Measurements from ENCODE around the gene RAB17.
A peak's percentile ranks its signal among the peaks of the same experiment; 100 is the strongest.

The RAB17 gene

DNA sequence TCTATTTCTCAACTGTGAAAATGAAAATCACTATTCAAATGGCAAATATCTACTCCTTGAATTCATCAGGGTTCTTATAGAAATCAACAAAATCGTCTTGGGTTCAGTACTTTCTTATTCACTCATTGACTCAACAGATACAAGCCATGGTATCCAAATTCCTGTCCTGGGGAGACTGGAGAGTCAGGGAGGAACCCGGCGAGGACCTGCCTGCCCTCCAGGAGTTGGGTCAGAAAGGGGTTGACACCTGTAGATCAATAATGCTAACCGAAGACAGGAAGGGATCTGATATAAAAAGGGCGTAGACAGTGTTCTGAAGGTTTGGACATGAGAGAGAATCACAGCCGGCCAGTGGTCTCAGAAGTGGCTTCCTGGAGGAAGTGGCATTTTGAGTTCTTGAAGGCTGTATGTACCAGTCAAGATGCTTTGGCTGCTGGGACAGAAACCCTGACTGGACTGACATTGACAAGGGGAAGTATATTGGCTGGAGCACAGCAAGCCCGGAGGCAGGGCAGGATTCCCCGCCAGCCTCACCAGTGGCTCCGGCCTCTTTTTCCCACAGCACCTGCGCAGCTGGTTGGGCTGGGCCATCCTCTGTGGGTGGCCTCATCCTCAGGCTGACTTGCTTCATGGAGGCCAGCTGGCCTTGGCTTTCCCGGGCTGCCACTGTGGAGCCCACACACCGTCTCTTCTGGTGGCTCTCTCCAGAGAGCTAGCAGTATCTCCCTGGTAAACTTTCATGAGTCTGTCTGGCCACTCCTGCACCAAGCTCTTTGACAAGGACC lies 39.9 kb upstream of the RAB17 start:
- DNase-seq (ENCODE audit: low read depth, low spot score): no peak
- H3K4me3 ChIP-seq (ENCODE audit: low read length): no peak overlapping the region

DNA sequence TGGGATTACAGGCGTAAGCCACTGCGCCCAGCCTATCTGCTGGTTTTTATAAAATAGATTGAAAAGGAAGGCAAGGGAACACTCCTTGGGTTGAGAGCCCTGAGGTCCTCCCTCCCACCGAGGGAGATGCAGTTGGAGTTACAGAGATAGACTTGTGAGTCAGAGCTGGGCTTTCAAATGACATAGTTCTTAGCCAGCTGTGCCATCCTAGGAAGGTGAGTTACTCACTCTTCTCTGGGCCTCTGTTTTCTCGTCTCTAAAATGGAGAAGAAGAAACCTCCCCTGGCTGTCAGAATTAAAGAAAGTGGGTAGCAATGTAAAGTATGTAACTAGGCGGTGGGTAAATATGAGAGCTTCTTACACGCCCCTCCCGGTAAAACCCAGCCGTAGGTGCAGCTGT lies 39.2 kb upstream of the RAB17 start:
- no peak overlapping the region for H3K4me3 ChIP-seq (ENCODE audit: low read length)
- peaks cover 3% of the 10 kb centered on the region for H3K4me1 ChIP-seq (ENCODE audit: control insufficient read depth, insufficient read depth, low read length)
- no CpG with 5 or more reads among the region's 8 CpGs for WGBS (ENCODE audit: insufficient coverage, insufficient read length)
- H3K27me3 ChIP-seq (ENCODE audit: control insufficient read depth, insufficient read depth, low read length): peaks cover 14% of the 10 kb centered on the region; the same call in 1 of the 2 replicates
- no peak overlapping the region for H3K27ac ChIP-seq (ENCODE audit: low read length)
- no peaks in the 10 kb centered on the region for H3K36me3 ChIP-seq (ENCODE audit: control insufficient read depth, insufficient read depth, low read length)
- no peak for DNase-seq (ENCODE audit: low read depth, low spot score)
- no peaks in the 10 kb centered on the region for H3K9me3 ChIP-seq (ENCODE audit: control insufficient read depth, insufficient read depth, low read length)

More for the DNA sequence above, 39.9 kb upstream of the RAB17 start:
- no CpG with 5 or more reads among the region's 12 CpGs for whole genome bisulfite sequencing (ENCODE audit: insufficient coverage, insufficient read length)
- no peaks in the 10 kb centered on the region for H3K9me3 ChIP-seq (ENCODE audit: control insufficient read depth, insufficient read depth, low read length)
- H3K36me3 ChIP-seq (ENCODE audit: control insufficient read depth, insufficient read depth, low read length): no peaks in the 10 kb centered on the region
- peaks cover 3% of the 10 kb centered on the region for H3K4me1 ChIP-seq (ENCODE audit: control insufficient read depth, insufficient read depth, low read length)
- H3K27ac ChIP-seq (ENCODE audit: low read length): no peak overlapping the region
- H3K27me3 ChIP-seq (ENCODE audit: control insufficient read depth, insufficient read depth, low read length): peaks cover 14% of the 10 kb centered on the region; the same call in 1 of the 2 replicates

DNA sequence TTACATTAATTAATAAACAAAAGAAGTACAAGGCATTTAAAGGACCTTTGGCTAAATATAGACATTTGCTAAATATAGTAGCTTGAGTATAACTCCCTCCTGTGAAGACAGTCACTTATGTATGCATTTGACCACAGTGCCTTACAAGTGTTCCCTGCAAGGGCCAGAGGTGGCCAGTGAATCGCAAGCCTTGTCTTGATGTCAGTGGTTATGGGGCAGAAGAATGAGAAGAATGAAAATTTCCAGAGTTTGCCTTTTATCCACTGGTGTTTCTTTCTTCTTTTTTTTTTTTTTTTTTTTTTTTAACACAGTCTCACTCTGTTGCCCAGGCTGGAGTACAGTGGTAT lies 38.6 kb upstream of the RAB17 start:
- WGBS (ENCODE audit: insufficient coverage, insufficient read length): no CpG with 5 or more reads among the region's 1 CpG
- Histone ChIP-seq H3K4me3 (ENCODE audit: low read length) (no peak overlapping the region), H3K4me1 (ENCODE audit: control insufficient read depth, insufficient read depth, low read length) (peaks cover 3% of the 10 kb centered on the region)

DNA sequence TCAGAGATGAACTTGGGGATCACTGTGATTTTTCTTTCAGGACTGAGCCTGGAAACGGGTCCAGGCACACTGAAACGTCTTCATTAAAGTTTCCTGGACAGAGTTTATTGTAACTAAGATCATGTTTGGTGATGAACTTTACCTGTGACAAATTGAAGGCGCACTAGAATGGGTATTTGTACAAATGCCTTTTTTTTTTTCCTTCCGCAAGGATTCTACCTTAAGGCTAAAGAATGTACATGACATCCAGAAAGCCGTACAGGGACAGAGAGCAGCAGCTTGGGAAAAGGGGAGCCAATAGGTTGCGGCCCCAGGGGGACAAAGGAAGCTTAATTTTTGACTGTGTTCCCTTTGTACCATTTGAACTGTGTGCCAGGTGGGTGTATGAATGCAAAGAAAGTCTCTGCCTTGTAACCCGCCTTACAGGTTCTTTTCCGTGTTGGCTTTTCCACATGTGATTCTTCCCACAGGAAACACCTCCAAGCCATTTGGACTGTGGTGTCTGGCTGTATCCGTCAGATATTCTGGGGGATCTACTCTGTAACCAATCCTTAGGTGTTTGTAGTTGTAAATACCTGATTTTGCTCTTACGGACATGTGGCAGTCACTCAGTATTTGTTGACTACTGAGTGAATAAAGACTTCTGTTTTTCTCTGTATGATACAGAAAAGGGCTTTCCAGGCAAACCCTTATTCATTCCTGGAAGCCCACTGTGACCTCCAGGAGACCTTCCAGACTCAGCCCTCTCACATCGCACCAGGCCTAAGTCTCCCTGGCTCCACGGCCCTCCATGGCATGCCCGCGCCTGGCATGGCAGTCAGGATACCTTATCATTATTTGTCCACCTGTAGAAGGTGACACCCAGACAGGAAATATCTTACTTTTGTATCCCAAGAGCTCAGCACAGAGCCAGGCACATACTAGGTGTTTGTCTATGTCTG lies 38.0 kb upstream of the RAB17 start:
- no peaks in the 10 kb centered on the region for H3K36me3 ChIP-seq (ENCODE audit: control insufficient read depth, insufficient read depth, low read length)
- WGBS (ENCODE audit: insufficient coverage, insufficient read length): no CpG with 5 or more reads among the region's 14 CpGs
- no peak for DNase-seq (ENCODE audit: low read depth, low spot score)

More for the DNA sequence above, 38.6 kb upstream of the RAB17 start:
- Histone ChIP-seq H3K9me3 (ENCODE audit: control insufficient read depth, insufficient read depth, low read length) (no peaks in the 10 kb centered on the region), H3K27me3 (ENCODE audit: control insufficient read depth, insufficient read depth, low read length) (peaks cover 14% of the 10 kb centered on the region; the same call in 1 of the 2 replicates), H3K36me3 (ENCODE audit: control insufficient read depth, insufficient read depth, low read length) (no peaks in the 10 kb centered on the region), H3K27ac (ENCODE audit: low read length) (no peak overlapping the region)
- no peak for DNase-seq (ENCODE audit: low read depth, low spot score)

DNA sequence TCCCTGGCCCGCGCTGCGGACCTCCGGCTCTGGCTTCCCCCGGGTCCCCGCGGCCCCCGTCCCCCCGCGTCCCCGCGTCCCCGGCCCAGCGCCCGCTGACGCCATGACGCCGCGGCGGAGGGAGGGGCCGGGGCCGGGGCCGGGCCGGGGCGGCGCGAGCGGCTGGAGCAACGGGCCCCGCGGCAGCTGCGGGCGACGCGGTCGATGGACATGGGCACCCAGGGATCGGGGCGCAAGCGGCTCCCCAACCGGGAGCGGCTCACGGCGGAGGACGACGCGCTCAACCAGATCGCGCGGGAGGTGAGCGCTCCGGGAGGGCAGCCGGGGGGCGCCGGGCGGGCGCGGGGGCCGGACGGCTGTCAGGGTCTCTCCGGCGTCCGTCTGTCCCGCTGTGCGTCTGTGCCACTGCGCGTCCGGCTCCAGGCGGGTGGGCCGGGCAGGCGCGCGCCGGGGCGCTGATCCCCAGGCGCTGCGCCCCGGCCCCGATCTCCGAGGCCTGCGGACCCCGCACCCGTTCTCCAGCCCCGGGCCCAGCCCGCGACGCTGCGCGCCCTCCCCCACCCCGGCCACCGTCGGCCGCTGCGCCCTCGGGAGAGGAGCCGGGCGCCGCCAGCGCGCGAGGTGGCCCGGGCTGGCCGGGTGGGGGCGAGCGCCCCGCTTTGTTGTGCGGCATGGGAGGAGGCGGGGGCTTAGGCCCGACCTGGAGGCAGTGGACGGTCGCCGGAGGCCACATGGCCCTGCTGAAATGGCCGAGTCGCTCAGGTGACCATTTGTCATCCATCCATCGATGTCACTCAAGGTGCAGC lies 37.1 kb upstream of the RAB17 start, which contains the start of gene LRRFIP1:
LRRFIP1 (plus strand) TSS at position 147 of the 806 bp plus-strand sequence; CDS start at position 205, 58 bp downstream.
- DNase-seq (ENCODE audit: low read depth, low spot score): no peak
- no peak within 1 kb of the TSS for H3K27ac ChIP-seq (ENCODE audit: low read length)
- H3K4me1 ChIP-seq (ENCODE audit: control insufficient read depth, insufficient read depth, low read length): peaks cover 3% of the 10 kb centered on the region
- H3K27me3 ChIP-seq (ENCODE audit: control insufficient read depth, insufficient read depth, low read length): peaks cover 14% of the 10 kb centered on the region; the same call in 1 of the 2 replicates
- WGBS (ENCODE audit: insufficient coverage, insufficient read length): no CpG with 5 or more reads among the region's 114 CpGs
- H3K36me3 ChIP-seq (ENCODE audit: control insufficient read depth, insufficient read depth, low read length): no peaks in the 10 kb centered on the region
- no peaks in the 10 kb centered on the region for H3K9me3 ChIP-seq (ENCODE audit: control insufficient read depth, insufficient read depth, low read length)
- peak within 1 kb of the TSS; percentile 80; the same call in 1 of the 2 replicates for H3K4me3 ChIP-seq (ENCODE audit: low read length)

More for the DNA sequence above, 38.0 kb upstream of the RAB17 start:
- H3K9me3 ChIP-seq (ENCODE audit: control insufficient read depth, insufficient read depth, low read length): no peaks in the 10 kb centered on the region
- peaks cover 14% of the 10 kb centered on the region; the same call in 1 of the 2 replicates for H3K27me3 ChIP-seq (ENCODE audit: control insufficient read depth, insufficient read depth, low read length)
- no peak overlapping the region for H3K27ac ChIP-seq (ENCODE audit: low read length)
- peak overlapping the region; percentile 80; the same call in 1 of the 2 replicates for H3K4me3 ChIP-seq (ENCODE audit: low read length)
- peaks cover 3% of the 10 kb centered on the region for H3K4me1 ChIP-seq (ENCODE audit: control insufficient read depth, insufficient read depth, low read length)

DNA sequence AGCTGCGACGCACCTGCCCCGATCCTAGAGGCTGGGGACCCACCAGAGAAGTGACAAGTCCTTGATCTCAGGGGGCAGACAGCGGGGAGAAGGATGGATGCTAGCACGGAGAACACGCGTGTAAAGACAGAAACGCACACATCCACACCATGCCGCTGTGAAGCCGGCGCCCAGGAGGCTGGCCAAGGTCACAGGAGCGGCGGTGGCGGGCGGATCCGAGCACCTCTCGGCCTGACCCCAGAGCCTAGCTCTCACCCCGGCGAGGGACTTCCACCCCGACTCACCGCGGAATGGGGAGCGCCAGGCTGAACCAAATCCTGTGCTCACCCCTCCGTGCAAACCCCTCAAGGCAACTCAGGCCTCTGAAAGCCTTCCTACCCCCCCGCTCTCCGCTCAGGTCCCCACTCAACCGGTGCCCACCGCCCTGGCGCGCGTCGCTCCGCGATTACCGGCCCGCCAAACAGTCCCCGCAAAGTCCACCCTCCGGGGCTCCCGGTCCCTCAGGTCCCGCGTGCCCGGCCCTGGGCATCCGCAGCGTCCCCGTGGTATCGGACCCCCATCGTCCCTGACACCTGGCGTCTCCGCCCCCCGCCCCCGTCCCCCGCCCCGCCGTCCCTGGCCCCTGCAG lies 36.4 kb upstream of the RAB17 start:
- WGBS (ENCODE audit: insufficient coverage, insufficient read length): no CpG with 5 or more reads among the region's 54 CpGs
- Histone ChIP-seq H3K27me3 (ENCODE audit: control insufficient read depth, insufficient read depth, low read length) (peaks cover 14% of the 10 kb centered on the region; the same call in 1 of the 2 replicates), H3K27ac (ENCODE audit: low read length) (no peak overlapping the region), H3K4me1 (ENCODE audit: control insufficient read depth, insufficient read depth, low read length) (peaks cover 3% of the 10 kb centered on the region), H3K9me3 (ENCODE audit: control insufficient read depth, insufficient read depth, low read length) (no peaks in the 10 kb centered on the region), H3K36me3 (ENCODE audit: control insufficient read depth, insufficient read depth, low read length) (no peaks in the 10 kb centered on the region), H3K4me3 (ENCODE audit: low read length) (peak overlapping the region; percentile 80; the same call in 1 of the 2 replicates)
- no peak for DNase-seq (ENCODE audit: low read depth, low spot score)

DNA sequence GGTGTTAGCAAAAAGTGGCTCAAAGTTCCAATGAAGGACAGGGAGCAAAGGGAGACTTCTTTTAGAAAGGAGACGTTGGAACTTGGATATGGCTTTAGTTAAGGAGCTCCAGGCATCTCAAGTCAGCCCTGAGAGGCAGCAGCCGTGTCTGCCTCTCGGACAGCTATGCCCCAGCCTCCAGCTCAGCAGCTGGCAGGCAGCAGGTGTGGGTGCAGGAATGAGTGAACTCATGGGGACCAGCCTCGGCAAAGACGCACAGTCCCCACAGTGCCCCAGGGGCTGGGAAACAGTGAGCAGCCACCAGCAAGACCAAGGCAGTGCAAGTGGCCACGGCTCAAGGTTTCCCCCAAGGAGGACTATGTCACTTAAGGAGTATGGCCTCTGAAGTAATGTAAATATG lies 35.2 kb upstream of the RAB17 start:
- Histone ChIP-seq H3K36me3 (ENCODE audit: control insufficient read depth, insufficient read depth, low read length) (no peaks in the 10 kb centered on the region), H3K27me3 (ENCODE audit: control insufficient read depth, insufficient read depth, low read length) (peaks cover 14% of the 10 kb centered on the region; the same call in 1 of the 2 replicates), H3K4me1 (ENCODE audit: control insufficient read depth, insufficient read depth, low read length) (peaks cover 3% of the 10 kb centered on the region; the same call in 1 of the 2 replicates), H3K9me3 (ENCODE audit: control insufficient read depth, insufficient read depth, low read length) (no peaks in the 10 kb centered on the region), H3K27ac (ENCODE audit: low read length) (no peak overlapping the region), H3K4me3 (ENCODE audit: low read length) (no peak overlapping the region)
- WGBS (ENCODE audit: insufficient coverage, insufficient read length): no CpG with 5 or more reads among the region's 6 CpGs
- DNase-seq (ENCODE audit: low read depth, low spot score): no peak

DNA sequence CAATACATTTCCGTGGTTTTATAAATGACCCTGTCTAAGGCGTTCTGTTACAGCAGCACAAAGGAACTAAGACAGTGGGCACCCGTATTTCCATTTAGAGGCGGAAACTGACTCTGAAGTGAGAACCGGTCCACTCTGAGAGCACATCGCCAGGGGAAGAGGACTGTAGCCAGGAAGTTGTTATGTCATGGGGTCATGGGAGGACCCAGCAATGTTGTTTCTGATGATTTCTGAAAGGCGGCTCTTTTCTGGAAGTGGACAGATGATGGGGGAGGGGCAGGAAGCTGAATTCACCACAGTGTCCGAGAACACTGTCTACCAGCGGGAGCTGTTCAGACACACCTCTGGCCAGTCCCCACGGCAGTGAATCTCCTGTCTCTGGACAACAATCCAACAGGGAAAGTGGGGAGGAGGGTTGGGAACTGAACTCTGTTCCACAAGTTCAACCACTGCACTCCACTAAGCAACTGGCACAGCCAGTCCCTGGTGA lies 34.7 kb upstream of the RAB17 start:
- Histone ChIP-seq H3K27ac (ENCODE audit: low read length) (no peak overlapping the region), H3K36me3 (ENCODE audit: control insufficient read depth, insufficient read depth, low read length) (no peaks in the 10 kb centered on the region), H3K4me1 (ENCODE audit: control insufficient read depth, insufficient read depth, low read length) (peaks cover 3% of the 10 kb centered on the region; the same call in 1 of the 2 replicates), H3K4me3 (ENCODE audit: low read length) (no peak overlapping the region), H3K9me3 (ENCODE audit: control insufficient read depth, insufficient read depth, low read length) (no peaks in the 10 kb centered on the region), H3K27me3 (ENCODE audit: control insufficient read depth, insufficient read depth, low read length) (peaks cover 14% of the 10 kb centered on the region; the same call in 1 of the 2 replicates)
- no peak for DNase-seq (ENCODE audit: low read depth, low spot score)
- WGBS (ENCODE audit: insufficient coverage, insufficient read length): no CpG with 5 or more reads among the region's 10 CpGs

DNA sequence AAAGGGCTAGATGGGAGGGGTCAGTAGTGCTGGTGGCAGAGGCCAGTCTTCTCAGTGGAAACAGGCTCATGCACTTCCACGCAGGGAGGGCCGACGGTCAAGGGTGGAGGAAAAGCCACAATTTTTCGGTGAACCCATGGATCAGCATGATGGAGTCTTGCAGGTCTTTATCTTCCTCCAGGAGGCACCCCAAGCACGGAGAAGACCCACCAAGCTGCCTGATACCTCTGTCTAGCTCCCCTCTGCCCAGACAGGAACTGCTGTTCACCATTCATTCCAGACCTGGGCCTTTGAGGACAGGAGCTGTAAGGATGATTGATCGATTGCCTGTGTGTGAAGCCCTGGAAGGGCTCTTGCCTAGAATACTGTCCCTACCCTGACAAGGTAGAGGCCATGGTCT lies 34.0 kb upstream of the RAB17 start:
- WGBS (ENCODE audit: insufficient coverage, insufficient read length): no CpG with 5 or more reads among the region's 6 CpGs

More for the DNA sequence above, 34.0 kb upstream of the RAB17 start:
- Histone ChIP-seq H3K4me1 (ENCODE audit: control insufficient read depth, insufficient read depth, low read length) (peaks cover 3% of the 10 kb centered on the region; the same call in 1 of the 2 replicates), H3K9me3 (ENCODE audit: control insufficient read depth, insufficient read depth, low read length) (no peaks in the 10 kb centered on the region), H3K27me3 (ENCODE audit: control insufficient read depth, insufficient read depth, low read length) (peaks cover 14% of the 10 kb centered on the region; the same call in 1 of the 2 replicates), H3K27ac (ENCODE audit: low read length) (no peak overlapping the region), H3K36me3 (ENCODE audit: control insufficient read depth, insufficient read depth, low read length) (no peaks in the 10 kb centered on the region), H3K4me3 (ENCODE audit: low read length) (no peak overlapping the region)
- DNase-seq (ENCODE audit: low read depth, low spot score): no peak
